GM18909 (cell line): Measurements from ENCODE around the gene DNAH3.
"Not testable (repeated sequence)": the region's sequence is repeated elsewhere in the genome, so short reads cannot be mapped to it uniquely, and the experiment has no call there.

ENCODE experiments used
- ATAC-seq: cut with Tn5 transposase; IDR thresholded peaks from one replicate; pipeline ENCODE4 v1.9.1; 2021; ENCODE audit warnings: mild to moderate bottlenecking; ENCODE audit not compliant: unreplicated experiment, poor library complexity

The DNAH3 gene

DNA sequence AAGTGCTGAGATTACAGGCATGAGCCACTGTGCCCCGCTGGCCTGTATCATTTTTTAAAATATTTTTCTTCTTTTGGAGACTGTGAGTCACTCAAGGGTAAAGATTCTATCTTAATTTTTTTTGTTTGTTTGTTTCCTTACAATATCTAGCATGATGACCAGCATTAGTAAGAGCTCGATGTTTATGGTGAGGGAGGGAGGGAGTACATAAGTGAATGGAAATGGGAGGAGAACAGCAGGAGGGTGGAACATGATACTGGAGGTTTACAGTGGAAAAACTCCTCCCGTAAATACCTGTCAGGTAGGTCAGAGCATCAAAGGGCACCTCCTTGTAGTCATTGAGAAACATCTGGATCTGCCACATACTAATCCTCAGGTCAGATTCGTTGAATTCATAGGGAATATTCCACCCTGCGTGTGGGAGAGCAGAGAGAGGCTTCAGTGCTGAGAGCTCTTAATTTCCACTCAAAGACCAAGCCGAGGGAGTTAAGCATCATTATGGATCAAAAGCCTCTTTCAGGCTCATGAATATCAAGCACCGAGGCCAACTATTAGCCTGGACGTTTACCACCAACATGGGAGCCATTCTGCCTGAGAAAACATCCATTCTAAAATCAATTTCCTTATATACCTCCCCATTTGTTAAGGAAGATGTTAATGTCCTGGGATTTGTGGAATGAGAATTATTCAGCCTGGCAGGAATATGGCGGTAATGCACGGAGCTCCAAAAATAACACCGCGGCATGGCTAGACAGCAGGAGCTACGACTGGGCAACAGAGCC is 198.3 kb downstream of the DNAH3 start:
- ATAC-seq, result no peak

DNA sequence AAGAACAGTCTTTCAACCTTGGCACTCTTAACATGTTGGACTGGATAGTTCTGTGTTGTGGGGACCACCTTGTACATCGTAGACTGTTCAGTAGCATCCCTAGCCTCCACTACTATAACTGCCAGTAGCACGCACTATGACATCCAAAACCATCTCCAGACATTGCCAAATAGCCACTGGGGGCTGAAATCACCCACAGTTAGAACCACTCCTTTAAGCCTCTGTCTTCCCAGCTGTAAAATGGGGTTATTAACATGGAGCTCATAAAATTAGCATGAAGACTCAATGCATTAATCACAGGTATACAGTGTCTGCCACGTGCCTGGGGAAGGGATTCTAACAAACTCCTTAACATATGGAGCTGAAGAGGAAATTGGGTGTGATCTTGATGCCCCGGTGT is 200.4 kb downstream of the DNAH3 start:
- no peak for ATAC-seq

DNA sequence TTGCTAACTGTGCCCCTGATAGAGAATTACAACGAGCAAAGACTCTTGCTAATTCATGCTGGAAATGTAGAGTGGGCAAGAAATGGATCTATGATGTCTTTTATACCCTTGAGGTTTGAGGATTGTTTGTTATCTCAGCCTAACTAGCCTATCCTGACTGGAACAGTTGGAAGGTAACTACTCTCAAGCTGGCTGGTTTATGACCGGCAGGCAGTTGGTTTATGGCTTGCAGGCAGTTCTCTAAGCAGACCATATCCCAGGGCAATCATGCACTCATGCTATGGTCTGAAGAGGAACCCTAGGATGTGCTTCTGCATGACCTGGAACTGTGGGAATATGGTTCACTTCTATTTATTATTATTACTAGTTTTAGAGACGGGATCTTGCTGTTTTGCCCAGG is 201.0 kb downstream of the DNAH3 start:
- no peak for ATAC-seq

DNA sequence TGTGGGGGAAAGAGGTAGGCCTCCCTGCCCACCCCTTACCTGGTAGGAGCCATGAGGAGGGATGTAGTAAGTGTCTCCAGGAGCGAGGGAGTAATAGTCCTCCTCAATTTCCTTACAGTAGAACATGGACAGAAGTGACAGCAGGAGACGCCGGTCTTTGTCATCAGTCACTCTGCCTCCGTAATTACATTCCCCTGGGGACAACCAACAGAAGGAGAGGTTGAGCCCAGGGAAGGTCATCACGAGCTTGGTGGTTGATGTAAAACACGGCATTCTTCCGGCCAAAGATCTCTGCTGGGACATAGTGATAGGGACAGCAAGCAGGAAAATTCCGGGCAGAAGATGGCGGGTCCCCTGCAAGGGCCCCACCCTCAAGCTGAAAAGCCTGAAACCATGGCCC is 202.2 kb downstream of the DNAH3 start:
- no peak for ATAC-seq

DNA sequence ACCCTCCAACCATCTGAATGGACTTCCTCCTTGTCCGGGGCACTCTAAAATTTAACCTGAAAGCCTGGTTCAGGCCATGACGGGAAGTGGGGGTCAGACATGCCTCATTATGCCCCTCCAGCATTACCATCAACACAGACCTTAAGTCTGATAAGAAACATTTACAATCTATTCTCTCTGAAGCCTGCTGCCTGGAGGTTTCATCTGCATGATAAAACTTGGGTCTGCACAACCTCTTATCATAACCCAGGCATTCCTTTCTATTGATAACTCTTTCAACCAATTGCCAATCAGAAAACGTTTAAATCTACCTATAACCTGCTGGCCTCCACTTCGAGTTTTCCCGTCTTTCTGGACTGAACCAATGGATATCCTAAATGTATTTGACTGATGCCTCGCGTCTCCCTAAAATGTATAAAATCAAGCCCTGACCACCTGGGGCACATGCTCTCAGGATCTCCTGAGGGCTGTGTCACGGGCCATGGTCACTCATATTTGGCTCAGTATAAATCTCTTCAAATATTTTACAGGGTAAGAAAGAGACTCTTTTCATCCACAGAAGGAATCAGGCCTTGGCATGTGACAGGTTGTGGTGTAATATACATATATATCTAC is 204.5 kb downstream of the DNAH3 start:
- ATAC-seq, result no peak

DNA sequence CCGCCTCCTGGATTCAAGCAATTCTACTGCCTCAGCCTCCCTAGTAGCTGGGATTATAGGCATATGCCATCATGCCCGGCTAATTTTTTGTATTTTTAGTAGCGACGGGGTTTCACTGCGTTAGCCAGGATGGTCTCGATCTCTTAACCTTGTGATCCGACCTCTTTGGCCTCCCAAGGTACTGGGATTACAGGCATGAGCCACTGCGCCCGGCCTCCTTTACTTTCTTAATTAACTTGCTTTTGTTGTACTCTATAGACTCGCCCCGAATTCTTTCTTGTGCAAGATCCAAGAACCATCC is 205.1 kb downstream of the DNAH3 start:
- not testable (repeated sequence) for ATAC-seq

DNA sequence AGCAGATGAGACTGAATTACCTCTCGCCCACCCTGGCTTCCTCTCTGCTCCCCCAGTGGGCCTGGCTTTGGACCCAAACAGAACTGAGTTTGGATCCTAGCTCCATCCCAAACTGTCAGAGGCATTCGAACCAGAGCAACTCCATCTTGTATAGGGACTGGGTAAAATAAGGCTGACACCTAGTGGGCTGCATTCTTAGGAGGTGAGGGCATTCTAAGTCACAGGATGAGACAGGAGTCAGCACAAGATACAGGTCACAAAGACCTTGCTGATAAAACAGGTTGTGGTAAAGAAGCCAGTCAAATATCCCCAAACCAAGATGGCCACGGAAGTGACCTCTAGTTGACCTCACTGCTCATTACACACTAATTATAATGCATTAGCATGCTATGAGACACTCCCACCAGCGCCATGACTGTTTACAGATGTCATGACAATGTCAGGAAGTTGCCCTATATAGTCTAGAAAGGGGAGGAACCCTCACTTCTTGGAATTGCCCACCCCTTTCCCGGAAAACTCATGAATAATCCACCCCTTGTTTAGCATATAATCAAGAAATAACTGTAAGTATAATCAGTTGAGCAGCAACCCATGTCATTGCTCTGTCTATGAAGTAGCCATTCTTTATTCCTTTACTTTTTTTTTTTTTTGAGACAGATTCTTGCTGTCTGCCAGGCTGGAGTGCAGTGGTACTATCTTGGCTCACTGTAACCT is 205.6 kb downstream of the DNAH3 start:
- no peak for ATAC-seq

DNA sequence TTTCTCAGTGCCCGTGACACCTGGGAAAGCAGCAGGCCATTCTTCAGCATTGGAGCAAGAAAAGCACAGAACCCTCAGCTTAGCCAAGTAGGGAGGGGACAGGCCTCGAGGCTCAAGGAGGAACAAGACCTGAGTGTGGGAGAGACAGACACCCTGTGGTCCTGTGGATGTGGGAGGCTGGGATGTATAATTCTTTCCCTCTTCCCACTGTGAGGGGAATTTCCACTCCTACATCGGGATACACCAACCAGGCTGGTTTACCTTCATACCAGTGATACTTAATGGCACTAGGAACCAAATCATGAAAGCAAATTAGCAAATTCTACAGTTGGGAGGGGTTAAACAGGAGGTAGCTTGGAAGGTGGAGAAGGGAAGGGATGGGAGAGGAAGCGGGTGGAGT is 208.4 kb downstream of the DNAH3 start:
- ATAC-seq, result no peak

DNA sequence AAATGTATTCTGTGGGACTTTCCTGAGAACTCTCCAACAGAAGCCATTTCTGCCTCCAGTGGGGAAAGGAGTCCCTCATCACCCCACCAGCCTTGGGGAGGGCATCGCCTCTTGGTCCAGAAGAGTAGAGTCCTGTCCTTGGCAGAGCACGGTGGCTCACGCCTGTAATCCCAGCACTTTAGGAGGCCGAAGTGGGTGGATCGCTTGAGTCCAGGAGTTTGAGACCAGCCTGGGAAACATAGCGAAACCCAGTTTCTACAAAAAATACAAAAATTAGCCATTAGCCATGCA is 209.1 kb downstream of the DNAH3 start:
- ATAC-seq, result no peak

DNA sequence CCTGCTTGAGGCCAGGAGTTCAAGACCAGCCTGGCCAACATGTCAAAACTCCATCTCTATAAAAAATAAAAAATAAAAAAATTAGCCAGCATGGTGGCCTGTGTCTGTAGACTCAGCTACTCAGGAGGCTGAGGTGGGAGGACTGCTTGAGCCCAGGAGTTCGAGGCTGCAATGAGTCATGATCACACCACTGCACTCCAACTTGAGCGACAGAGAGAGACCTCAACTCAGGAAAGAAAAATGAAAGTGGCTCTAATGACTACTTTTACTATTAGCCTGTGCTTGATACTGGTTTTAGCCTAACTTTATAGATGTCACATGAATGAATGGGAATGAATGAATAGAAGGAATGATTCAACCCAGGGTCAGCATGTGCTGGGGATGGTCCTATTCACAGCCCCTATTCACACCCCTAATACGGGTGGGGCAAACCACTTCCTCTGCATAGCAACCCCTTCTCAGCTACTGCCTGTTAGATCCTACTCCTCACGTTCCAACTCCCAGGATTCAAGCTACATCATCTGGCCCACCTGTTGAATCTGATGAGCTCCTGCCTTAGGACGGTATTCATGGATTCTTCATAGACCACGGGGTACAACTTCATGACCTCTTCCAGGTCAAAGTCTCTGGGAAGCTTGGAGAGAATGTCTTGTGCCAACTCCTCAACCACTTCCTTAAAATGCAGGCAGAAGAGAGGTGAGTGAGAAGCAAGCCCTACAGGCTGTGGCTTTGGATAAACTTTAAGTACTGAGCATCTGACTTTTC is 209.6 kb downstream of the DNAH3 start:
- ATAC-seq, result no peak

DNA sequence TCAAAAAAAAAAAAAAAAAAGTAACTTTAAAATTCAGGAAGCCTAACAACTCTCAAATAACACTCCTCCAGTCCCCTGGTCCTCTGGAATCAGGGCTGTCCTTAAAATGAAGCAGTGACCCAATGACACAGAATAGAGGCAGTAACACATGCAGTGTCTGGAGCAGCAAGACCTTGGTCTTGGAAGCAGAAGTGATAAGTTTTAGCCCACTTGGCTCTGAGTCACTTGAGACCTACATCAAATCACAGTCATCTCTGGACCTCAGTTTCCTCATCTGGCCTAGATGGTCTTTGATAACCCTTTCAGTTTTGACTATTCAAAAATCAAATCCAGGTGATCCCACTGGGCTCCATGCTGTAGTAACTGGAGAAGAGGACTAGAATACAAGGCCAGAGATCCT is 211.0 kb downstream of the DNAH3 start:
- ATAC-seq, result no peak

DNA sequence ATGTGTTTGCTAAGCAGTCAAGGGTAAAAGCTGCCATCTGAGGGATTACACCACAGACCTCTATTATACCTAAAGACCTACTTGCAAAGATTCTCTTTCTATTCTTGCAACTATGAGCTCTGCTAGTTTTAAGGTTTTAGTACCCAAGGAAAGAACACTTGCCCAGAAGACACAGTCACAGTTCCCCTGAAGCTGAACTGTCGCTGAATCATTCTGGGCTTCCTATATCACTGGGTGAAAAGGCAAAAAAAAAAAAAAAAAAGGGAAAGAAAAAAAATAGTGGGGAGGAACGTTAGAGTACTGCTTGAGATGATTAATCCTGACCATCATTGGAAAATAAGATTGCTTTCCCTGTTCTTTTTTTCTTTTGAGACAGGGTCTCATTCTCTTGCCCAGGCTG is 212.2 kb downstream of the DNAH3 start:
- ATAC-seq, result no peak

DNA sequence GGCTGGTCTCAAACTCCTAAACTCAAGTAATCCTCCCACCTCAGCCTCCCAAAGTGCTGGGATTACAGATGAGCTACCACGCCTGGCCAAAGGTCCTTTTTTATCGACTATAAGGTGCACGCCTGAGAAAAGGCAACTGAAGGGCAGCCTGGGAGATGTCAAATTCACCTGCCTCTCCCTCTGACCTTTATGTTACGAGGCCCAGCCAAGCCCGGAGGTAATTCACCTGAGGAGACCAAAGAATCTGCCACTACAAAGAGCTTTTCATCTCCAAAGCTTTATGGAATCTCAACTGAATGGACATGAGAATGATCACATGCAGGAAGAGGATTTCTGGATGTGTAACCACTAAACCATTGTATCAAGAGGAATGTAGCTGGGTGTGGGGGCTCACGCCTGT is 212.9 kb downstream of the DNAH3 start:
- ATAC-seq, result no peak

DNA sequence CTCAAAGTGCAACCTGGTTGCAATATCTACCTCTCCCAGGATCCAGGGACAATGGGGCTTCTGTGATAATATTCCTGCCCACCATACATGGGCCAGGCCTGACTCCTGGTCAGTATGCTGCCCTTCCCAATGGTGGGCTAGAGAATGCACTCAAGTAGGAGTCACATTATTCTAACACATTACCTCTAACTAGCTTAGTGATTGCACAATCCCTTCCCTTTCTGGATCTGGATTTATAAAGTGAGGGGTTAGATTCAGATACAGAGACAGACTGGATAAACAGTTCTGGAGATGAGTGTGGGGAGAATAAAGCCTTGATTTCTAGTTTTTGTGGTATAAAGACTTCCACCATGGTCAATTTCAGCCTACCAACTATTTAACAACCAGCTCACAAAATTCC is 217.1 kb downstream of the DNAH3 start:
- no peak for ATAC-seq

DNA sequence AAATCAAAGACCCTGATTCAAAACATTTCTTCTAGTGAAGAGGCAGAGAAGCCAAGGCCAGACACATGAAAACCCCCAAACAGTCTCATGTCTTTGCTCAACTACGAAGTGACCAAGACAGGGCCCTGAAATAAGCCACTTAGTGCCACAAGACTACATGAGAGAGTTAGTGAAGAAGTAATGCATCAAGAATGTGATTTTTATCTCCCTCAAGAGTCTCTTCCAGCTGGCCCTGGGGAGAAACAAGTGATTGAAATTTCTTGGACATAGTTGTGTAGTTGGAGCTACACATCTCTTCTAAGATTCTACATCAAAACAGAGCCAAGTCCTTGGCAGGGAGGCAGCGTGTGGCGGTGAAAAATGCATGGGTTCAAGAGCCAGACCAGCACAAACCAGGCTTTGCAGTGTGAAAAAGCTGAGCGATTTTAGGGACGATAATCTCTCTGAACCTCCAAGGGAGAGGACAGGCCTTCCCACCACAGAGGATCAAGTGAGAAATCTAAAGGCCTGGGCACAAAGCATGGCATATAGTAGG is 219.5 kb downstream of the DNAH3 start:
- no peak for ATAC-seq

DNA sequence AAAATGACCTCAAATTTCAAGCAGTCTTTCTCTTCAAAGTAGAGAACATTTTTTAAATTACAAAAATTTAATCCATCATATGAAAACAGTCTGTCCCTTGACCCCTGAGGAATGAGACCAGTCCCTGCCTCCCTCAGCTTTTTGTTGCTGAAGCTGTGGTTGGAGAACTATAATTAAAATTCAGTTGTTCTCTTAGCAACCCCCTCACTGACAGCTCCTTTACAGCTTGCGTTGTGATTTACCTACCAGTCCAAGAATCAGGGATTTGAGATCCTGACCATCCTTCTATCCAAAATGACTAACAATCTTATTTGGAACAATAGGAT is 220.3 kb downstream of the DNAH3 start:
- ATAC-seq, result no peak

DNA sequence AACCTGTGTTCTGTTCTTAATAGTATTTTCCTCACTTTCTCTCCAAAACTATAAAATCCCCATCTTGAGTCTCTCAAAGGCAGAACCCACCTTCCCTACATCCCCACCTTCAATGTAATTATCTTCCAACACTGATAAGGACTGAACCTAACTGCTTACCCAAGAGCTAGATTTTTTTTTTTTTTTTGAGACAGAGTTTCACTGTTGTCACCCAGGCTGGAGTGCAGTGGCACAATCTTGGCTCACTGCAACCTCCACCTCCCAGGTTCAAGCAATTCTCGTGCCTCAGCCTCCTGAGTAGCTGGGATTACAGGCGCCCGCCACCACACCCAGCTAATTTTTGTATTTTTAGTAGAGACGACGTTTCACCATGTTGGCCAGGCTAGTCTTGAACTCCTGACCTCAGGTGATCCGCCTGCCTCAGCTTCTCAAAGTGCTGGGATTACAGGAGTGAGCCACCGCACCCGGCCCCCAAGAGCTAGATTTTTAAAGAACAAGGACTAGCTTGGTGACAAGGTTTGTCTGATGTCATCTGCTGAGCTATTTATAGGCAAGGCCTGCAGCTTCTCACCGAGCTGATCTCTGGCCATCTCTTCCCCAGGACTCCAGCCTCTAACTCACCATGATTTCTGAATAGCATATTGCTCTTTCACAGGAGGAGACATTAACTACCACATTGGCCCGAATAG is 220.8 kb downstream of the DNAH3 start:
- not testable (repeated sequence) for ATAC-seq

DNA sequence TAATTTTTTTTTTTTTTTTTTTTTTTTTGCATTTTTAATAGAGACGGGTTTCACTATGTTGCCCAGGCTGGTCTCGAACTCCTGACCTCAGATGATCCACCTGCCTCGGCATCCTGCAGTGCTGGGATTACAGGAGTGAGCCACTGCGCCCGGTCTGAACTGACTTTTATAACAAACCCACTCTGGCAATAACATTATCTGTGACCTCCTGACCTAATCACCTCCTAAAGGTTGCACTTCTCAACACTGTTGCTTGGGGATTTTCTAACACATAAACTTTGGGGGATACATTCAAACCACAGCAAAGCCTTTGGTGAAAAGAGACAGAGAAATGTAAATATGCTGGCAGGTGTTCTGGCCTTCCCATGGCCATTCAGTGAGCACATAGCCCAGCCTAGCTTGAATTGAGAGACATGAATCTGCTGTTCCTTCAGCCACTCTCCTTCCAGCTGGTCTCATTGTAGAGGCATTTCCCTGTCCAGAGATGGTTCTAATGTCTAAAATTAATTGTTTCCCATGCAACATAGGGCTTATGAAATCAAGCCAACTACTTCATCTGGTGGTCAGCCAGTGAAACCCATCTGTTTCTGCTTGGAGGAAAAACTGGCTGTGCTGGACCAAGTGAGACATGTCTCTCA is 221.8 kb downstream of the DNAH3 start:
- no peak for ATAC-seq

DNA sequence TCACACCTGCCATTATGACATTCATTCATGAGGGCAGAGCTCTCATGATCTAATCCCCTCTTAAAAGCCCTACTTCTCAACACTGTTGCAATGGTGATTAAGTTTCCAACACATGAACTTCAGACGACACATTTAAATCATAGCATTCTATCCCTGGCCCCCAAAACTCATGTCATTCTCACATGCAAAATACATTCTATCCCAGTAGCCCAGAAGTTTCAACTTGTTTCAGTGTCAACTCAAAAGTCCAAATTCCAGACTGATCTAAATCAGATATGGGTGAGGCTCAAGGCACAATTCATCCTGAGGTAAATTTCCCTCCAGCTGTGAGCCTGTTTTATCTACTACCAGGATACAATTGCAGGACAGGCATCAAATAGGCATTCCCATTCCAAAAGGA is 224.9 kb downstream of the DNAH3 start:
- ATAC-seq, result no peak

DNA sequence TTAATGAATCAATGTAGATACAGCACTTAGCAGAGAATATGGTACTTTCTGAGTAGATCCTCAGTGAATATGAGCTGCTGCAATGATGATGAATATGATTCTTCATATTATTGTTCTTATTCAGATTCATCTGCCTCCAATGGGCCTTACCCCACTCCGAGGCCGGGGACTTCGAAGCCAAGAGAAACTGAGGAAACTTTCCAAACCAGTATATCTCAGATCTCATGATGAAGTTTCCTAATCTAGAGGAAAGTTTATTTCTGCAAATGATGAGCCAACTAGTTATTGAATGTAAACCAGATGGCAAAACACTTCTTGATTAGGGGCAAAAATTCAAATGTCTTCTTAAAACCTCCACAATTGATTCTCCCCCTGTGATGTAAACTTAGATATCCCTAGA is 226.8 kb downstream of the DNAH3 start:
- ATAC-seq, result no peak
